Ascending aorta (tissue), 2 donors: ENCODE measurements around the gene MRS2. TPM values are rescaled to one million over a fixed set of nuclear protein-coding genes. Genes with fewer than 3 reads are reported as not detected.
A peak's percentile ranks its signal among the peaks of the same experiment; 100 is the strongest.

Experiments
- DNase-seq, 2 donors: peaks; one replicate each; pipeline ENCODE4 v3.0.0-alpha.2; 2019; ENCODE audit warnings: low spot score in 2 of 2
- H3K27ac ChIP-seq, 2 donors: fragments of 200-600 bp; sonication (generic); one replicate each; pipeline ENCODE4 v1.5.1; 2016 to 2017; ENCODE audit warnings: mild to moderate bottlenecking in 1 of 2
- H3K27me3 ChIP-seq: fragments of 200-600 bp; sonication (generic); one replicate; pipeline ENCODE4 v1.5.1; 2017
- H3K36me3 ChIP-seq, 2 donors: fragments of 200-600 bp; sonication (generic); one replicate each; pipeline ENCODE4 v1.5.1; 2016
- H3K4me1 ChIP-seq, 2 donors: fragments of 200-600 bp; sonication (generic); one replicate each; pipeline ENCODE4 v1.5.1; 2016 to 2017; ENCODE audit warnings: mild to moderate bottlenecking in 1 of 2
- H3K4me3 ChIP-seq, 2 donors: fragments of 200-600 bp; sonication (generic); one replicate each; pipeline ENCODE4 v1.5.1; 2016 to 2017; ENCODE audit warnings: mild to moderate bottlenecking in 1 of 2
- H3K9me3 ChIP-seq, 2 donors: fragments of 200-600 bp; sonication (generic); one replicate each; pipeline ENCODE4 v1.5.1; 2016
- intact Hi-C: fragments of 100-400 bp; cut with DNase I; formaldehyde crosslinking; loops from one replicate; pipeline ENCODE4 v1.15.1; 2023
- total RNA-seq: library from RNA; depleted of rRNA; stranded (reverse); fragments of >200 nt; gene quantifications from one replicate; pipeline ENCODE4 v1.1.0, GENCODE V29; 2016
- TF ChIP-seq, protein P1 (sequence below), 3 experiments: fragments of 200-600 bp in 2 of 3; fragments of 450-650 bp in 1 of 3; sonication (generic) in 2 of 3; IDR thresholded peaks; one replicate each; pipeline ENCODE4 v1.5.1; 2016 to 2019; ENCODE audit warnings: antibody characterized with exemption in 3 of 3, mild to moderate bottlenecking in 1 of 3, moderate library complexity in 1 of 3

Gene MRS2
- total RNA-seq, 1 donor from 2014 or later: 3.2 TPM

DNA sequence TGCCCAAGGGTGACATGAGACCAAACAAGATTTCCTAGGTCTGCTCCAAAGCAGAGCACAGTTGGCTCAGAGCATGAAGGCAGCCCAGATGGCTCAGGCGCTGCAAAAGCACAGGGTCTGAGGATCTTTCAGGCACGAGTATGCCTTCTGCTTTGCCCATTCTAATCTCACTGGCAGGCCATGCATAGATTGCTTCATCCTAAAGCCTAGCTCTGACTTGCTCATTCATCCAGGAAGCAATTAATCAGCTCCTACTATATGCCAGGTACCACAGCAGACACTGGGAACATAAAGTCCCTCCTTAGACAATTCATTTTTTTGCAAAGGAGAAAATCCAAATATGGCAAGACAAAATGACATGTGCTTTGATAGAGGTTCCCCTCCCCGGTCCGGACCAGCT is 55.4 kb downstream of the MRS2 start:
- no peak for DNase-seq
- H3K9me3 ChIP-seq: no peaks in the 10 kb centered on the region
- intact Hi-C loops: no loop called here
- no peaks in the 10 kb centered on the region for H3K4me1 ChIP-seq
- no peak overlapping the region for H3K4me3 ChIP-seq
- no peaks in the 10 kb centered on the region for H3K27me3 ChIP-seq
- TF ChIP-seq, protein P1, sequence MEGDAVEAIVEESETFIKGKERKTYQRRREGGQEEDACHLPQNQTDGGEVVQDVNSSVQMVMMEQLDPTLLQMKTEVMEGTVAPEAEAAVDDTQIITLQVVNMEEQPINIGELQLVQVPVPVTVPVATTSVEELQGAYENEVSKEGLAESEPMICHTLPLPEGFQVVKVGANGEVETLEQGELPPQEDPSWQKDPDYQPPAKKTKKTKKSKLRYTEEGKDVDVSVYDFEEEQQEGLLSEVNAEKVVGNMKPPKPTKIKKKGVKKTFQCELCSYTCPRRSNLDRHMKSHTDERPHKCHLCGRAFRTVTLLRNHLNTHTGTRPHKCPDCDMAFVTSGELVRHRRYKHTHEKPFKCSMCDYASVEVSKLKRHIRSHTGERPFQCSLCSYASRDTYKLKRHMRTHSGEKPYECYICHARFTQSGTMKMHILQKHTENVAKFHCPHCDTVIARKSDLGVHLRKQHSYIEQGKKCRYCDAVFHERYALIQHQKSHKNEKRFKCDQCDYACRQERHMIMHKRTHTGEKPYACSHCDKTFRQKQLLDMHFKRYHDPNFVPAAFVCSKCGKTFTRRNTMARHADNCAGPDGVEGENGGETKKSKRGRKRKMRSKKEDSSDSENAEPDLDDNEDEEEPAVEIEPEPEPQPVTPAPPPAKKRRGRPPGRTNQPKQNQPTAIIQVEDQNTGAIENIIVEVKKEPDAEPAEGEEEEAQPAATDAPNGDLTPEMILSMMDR (IDR thresholded peaks at IDR 0.05): no peak
- no peak overlapping the region for H3K27ac ChIP-seq
- H3K36me3 ChIP-seq: peaks cover 0 to 6% of the 10 kb centered on the region in 2 donors

DNA sequence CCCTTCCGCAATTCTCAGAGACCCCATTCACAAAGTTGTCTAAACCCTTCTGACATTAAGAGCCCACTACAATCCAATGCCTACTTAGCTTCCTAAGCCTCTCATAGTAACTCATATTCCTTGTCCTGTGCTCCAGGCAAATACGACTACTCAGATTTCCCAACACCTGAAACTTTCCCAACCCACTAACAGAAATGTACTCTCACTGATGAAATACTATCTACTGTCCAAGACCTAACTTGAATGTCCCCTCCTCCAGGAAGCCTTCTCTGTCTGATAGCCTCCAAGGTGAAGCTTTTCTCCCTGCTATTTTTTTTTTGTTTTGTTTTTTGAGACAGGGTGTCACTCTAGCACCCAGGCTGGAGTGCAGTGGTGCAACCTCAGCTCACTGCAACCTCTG is 56.2 kb downstream of the MRS2 start:
- Histone ChIP-seq H3K36me3 (peaks cover 0 to 6% of the 10 kb centered on the region in 2 donors), H3K9me3 (no peaks in the 10 kb centered on the region), H3K27ac (no peak overlapping the region), H3K4me3 (no peak overlapping the region), H3K4me1 (peaks cover 0 to 2% of the 10 kb centered on the region in 2 donors), H3K27me3 (no peaks in the 10 kb centered on the region)
- no peak for DNase-seq
- intact Hi-C loops: no loop called here
- TF ChIP-seq, protein P1 (IDR thresholded peaks at IDR 0.05): no peak

DNA sequence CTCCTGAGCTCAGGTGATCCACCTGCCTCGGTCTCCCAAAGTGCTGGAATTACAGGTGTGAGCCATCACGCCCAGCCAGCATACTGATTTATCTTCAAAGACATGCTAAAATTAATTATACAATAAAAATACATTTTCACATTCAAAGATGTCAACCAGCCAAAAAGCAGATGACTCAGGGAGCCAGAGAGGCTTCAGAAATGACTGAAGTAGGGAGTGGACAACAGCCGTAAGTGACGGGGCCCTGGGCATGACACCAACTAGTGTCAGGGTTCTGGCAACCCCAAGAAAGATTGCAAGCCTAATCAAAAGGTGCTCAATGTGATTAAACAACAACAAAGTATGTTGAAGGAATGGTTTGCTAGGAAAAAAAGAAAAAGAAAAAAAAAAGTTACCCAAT is 58.2 kb downstream of the MRS2 start:
- peaks cover 0 to 10% of the 10 kb centered on the region in 2 donors for H3K4me1 ChIP-seq
- TF ChIP-seq, protein P1 (IDR thresholded peaks at IDR 0.05): no peak
- H3K27me3 ChIP-seq: no peaks in the 10 kb centered on the region
- H3K36me3 ChIP-seq: peaks cover 0 to 5% of the 10 kb centered on the region in 2 donors
- no peak for DNase-seq
- no peaks in the 10 kb centered on the region for H3K9me3 ChIP-seq
- no peak overlapping the region for H3K4me3 ChIP-seq
- H3K27ac ChIP-seq: no peak overlapping the region
- intact Hi-C loops: no loop called here

DNA sequence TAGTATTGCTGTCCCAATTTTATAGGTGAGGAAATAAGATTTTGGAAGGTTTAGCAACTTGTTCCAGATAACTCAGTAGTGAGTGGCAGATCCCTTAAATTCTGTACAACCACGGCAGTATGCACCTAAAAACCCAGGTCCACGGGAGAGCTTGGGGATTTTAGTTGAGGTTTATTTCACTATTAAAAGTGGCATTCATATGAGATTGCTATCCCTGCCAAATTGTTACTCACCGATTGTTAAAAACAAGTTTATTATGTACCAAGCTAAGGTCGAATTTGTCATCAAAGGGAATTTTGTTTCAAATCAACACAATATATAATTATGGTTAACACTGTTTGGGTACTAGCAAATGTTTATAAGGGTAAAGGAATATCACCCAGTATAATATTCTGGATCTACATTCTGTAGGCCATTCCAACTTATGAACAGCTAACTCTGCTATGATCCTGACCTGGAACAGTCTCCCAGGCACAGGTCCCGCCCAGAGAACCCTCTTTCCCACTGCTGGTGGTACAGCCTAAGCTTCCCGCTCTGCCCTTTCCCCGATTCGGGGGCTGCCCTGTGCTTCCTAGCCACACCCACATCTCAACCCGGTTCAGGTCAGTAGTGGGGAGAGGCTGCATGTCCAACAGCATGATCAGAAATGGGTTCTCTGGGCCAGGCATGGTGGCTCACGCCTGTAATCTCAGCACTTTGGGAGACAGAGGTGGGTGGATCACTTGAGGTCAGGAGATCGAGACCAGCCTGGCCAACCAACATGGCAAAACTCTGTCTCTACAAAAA is 61.7 kb downstream of the MRS2 start:
- H3K36me3 ChIP-seq: no peaks in the 10 kb centered on the region
- DNase-seq: no peak
- H3K27ac ChIP-seq: peak overlapping the region in 1 of 2 donors; percentile 14
- H3K4me3 ChIP-seq: no peak overlapping the region
- H3K9me3 ChIP-seq: no peaks in the 10 kb centered on the region
- intact Hi-C loops: no loop called here
- TF ChIP-seq, protein P1 (IDR thresholded peaks at IDR 0.05): no peak
- H3K4me1 ChIP-seq: peaks cover 0 to 12% of the 10 kb centered on the region in 2 donors
- no peaks in the 10 kb centered on the region for H3K27me3 ChIP-seq

DNA sequence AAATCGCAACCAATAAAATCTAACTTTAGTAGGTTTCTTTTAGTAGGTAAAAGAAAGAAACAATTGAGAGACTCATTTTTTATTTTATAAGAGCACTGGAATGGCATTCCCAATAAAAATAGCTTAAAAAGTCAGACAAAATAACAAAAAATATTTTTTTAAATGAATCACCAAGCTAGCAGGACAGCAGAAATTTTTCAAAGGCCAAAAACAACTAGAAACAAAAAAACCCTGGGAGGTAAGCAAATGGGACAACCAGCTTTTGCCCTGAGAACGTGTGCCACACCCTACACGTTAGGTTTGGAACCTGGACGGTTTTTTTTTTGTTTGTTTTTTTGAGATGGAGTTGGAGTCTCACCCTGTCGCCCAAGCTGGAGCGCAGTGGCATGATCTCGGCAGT is 67.1 kb downstream of the MRS2 start:
- Histone ChIP-seq H3K4me3 (peak overlapping the region in 1 of 2 donors; percentile 36), H3K36me3 (peaks cover 0 to 3% of the 10 kb centered on the region in 2 donors), H3K4me1 (peaks cover 0 to 11% of the 10 kb centered on the region in 2 donors), H3K9me3 (no peaks in the 10 kb centered on the region), H3K27me3 (no peaks in the 10 kb centered on the region), H3K27ac (peak overlapping the region; percentile 66 to 71)
- intact Hi-C loops: no loop called here
- TF ChIP-seq, protein P1 (IDR thresholded peaks at IDR 0.05): no peak
- no peak for DNase-seq
